ENCODE results near the gene CCSER2.

The CCSER2 gene

GRCh38 chr10:84395581-84395980, 67.2 kb downstream of the CCSER2 start:
- no peak overlapping the region for H3K4me3 ChIP-seq (ENCODE audit: control insufficient read depth, low read depth, low read length)
- no peak for DNase-seq (ENCODE audit: low read depth)
- TF ChIP-seq CTCF (conservative IDR thresholded peaks at IDR 0.05; ENCODE audit: control insufficient read depth, insufficient read depth, low read depth, low read length) = no peak

GRCh38 chr10:84397735-84398144, 69.4 kb downstream of the CCSER2 start:
- DNase-seq (ENCODE audit: low read depth) = no peak
- no peak for TF ChIP-seq CTCF (conservative IDR thresholded peaks at IDR 0.05; ENCODE audit: control insufficient read depth, insufficient read depth, low read depth, low read length)
- H3K4me3 ChIP-seq (ENCODE audit: control insufficient read depth, low read depth, low read length) = no peak overlapping the region

GRCh38 chr10:84398696-84399095, 70.3 kb downstream of the CCSER2 start:
- no peak for DNase-seq (ENCODE audit: low read depth)
- no peak overlapping the region for H3K4me3 ChIP-seq (ENCODE audit: control insufficient read depth, low read depth, low read length)
- TF ChIP-seq CTCF (conservative IDR thresholded peaks at IDR 0.05; ENCODE audit: control insufficient read depth, insufficient read depth, low read depth, low read length) = no peak

- TF ChIP-seq CTCF (conservative IDR thresholded peaks at IDR 0.05; ENCODE audit: control insufficient read depth, insufficient read depth, low read depth, low read length) = no peak
- no peak overlapping the region for H3K4me3 ChIP-seq (ENCODE audit: control insufficient read depth, low read depth, low read length)
- DNase-seq (ENCODE audit: low read depth) = no peak
Observed at GRCh38 chr10:84401854-84402611, 73.6 kb downstream of the CCSER2 start.

GRCh38 chr10:84404783-84405182, 76.4 kb downstream of the CCSER2 start:
- no peak for DNase-seq (ENCODE audit: low read depth)
- TF ChIP-seq CTCF (conservative IDR thresholded peaks at IDR 0.05; ENCODE audit: control insufficient read depth, insufficient read depth, low read depth, low read length) = no peak
- no peak overlapping the region for H3K4me3 ChIP-seq (ENCODE audit: control insufficient read depth, low read depth, low read length)

- H3K4me3 ChIP-seq (ENCODE audit: control insufficient read depth, low read depth, low read length) = no peak overlapping the region
- DNase-seq (ENCODE audit: low read depth) = no peak
- TF ChIP-seq CTCF (conservative IDR thresholded peaks at IDR 0.05; ENCODE audit: control insufficient read depth, insufficient read depth, low read depth, low read length) = no peak
Observed at GRCh38 chr10:84405662-84406061, 77.3 kb downstream of the CCSER2 start.
